Left ventricle myocardium inferior (tissue), 1 donor: ENCODE results near the gene IL12RB1. TPM values are rescaled to one million over a fixed set of nuclear protein-coding genes. Genes with fewer than 3 reads are reported as not detected.
"Not testable (repeated sequence)": the region's sequence is repeated elsewhere in the genome, so short reads cannot be mapped to it uniquely, and the experiment has no call there.

Experiments used
- DNase-seq: peaks from one replicate; pipeline ENCODE4 v3.0.0-alpha.2; 2020
- H3K27ac ChIP-seq: fragments of 200-600 bp; replicated peaks from 2 replicates; pipeline ENCODE4 v1.8.0; 2021
- H3K27me3 ChIP-seq: fragments of 200-600 bp; 2 replicates; pipeline ENCODE4 v1.8.0; 2021; ENCODE audit warnings: low read depth
- H3K36me3 ChIP-seq: fragments of 200-600 bp; 2 replicates; pipeline ENCODE4 v1.8.0; 2021
- H3K4me1 ChIP-seq: fragments of 200-600 bp; 2 replicates; pipeline ENCODE4 v1.8.0; 2021
- H3K4me3 ChIP-seq: fragments of 200-600 bp; 2 replicates; pipeline ENCODE4 v1.8.0; 2021; ENCODE audit warnings: mild to moderate bottlenecking, moderate library complexity
- H3K9me3 ChIP-seq: fragments of 200-600 bp; replicated peaks from 2 replicates; pipeline ENCODE4 v1.8.0; 2021
- intact Hi-C: fragments of 100-400 bp; cut with micrococcal nuclease; formaldehyde crosslinking; loops from one replicate; pipeline ENCODE4 v1.11.0; 2022
- total RNA-seq: library from RNA; stranded (reverse); fragmentation: NEBNext Ultra II Directional; extraction: Animal tissue kit (Norgen Biotek cat#: 25700); gene quantifications from one replicate; pipeline ENCODE4 v1.2.1, GENCODE V29; 2021
- TF ChIP-seq, protein P1 (sequence below): fragments of 200-600 bp; IDR thresholded peaks from 2 replicates; pipeline ENCODE4 v1.8.0; 2021; ENCODE audit warnings: antibody characterized with exemption, mild to moderate bottlenecking, borderline replicate concordance
- donor health status: DM: no; HTN: yes; CAD: no; lungs with severe emphysema.

The IL12RB1 gene
- total RNA-seq, 1 donor from 2014 or later: 0.44 TPM

DNA sequence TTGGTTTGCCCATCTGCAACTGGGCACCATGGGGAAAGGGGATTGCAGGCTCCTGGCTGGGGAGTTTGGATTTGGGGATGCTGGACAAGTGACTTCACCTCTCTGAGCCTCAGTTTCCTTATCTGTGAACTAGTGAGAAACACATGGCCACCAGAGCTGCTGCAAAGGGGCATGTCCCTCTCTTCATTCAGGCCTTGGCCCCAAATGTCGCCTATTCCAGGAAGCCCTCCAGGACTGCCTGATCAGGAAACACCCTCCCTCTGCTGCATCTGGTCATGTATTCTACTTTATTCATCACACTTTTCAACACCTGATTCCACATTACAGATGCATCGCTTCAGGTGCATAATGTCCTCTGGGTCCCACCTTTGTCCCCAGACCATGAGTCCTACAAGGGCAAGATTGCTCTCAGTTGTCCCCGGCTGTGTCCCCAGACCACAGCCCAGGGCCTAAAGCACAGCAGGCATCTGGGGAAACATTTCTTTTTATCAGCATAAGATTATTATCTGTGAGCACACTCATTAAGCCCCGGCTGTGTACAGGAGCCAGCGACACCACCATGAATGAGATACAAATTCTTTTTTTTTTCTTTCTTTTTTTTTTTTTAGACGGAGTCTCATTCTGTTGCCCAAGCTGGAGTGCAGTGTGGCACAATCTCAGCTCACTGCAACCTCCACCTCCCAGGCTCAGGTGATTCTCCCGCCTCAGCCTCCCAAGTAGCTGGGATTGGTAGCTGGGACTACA lies 41.3 kb downstream of the IL12RB1 start:
- peaks cover 11% of the 10 kb centered on the region for H3K9me3 ChIP-seq
- H3K4me1 ChIP-seq: peaks cover 45% of the 10 kb centered on the region
- no peaks in the 10 kb centered on the region for H3K36me3 ChIP-seq
- H3K27me3 ChIP-seq: no peaks in the 10 kb centered on the region
- peak overlapping the region; percentile 88 for H3K27ac ChIP-seq
- no peak for DNase-seq
- TF ChIP-seq, protein P1, sequence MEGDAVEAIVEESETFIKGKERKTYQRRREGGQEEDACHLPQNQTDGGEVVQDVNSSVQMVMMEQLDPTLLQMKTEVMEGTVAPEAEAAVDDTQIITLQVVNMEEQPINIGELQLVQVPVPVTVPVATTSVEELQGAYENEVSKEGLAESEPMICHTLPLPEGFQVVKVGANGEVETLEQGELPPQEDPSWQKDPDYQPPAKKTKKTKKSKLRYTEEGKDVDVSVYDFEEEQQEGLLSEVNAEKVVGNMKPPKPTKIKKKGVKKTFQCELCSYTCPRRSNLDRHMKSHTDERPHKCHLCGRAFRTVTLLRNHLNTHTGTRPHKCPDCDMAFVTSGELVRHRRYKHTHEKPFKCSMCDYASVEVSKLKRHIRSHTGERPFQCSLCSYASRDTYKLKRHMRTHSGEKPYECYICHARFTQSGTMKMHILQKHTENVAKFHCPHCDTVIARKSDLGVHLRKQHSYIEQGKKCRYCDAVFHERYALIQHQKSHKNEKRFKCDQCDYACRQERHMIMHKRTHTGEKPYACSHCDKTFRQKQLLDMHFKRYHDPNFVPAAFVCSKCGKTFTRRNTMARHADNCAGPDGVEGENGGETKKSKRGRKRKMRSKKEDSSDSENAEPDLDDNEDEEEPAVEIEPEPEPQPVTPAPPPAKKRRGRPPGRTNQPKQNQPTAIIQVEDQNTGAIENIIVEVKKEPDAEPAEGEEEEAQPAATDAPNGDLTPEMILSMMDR: no peak
- intact Hi-C loops: loop anchor here (5.0 kb wide), 1 partner anchor 38 kb away; the partner anchor contains the start of gene ARRDC2
- peak overlapping the region; percentile 62 for H3K4me3 ChIP-seq

- H3K9me3 ChIP-seq: peaks cover 12% of the 10 kb centered on the region
- no peaks in the 10 kb centered on the region for H3K36me3 ChIP-seq
- intact Hi-C loops: loop anchor here (5.0 kb wide), 1 partner anchor 38 kb away; the partner anchor contains the start of gene ARRDC2
- peaks cover 39% of the 10 kb centered on the region for H3K4me1 ChIP-seq
- peak overlapping the region; percentile 62 for H3K4me3 ChIP-seq
- peak overlapping the region; percentile 88 for H3K27ac ChIP-seq
- peak; percentile 74 for DNase-seq
- TF ChIP-seq, protein P1: no peak
- no peaks in the 10 kb centered on the region for H3K27me3 ChIP-seq
These were observed 41.9 kb downstream of the IL12RB1 start for GRCh38 chr19:18044825-18045304.

DNA sequence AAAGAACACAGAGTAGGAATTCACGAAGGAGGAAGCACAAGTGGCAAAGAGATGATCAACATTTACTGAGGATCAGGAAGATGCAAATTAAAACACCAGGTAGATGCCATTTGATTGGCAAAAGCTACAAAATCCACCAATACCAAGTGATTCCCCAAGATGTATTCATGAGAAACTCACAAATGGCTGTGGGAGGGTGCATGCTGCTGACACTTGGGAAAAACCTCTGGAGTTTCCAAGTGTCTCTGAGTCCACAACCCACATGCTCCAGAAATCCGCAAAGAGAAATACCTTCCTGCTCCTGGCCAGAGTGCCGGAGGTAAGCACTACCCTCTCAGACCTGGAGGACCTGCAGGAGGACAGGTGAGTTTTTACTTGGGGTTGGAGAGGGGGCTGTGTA lies 43.1 kb downstream of the IL12RB1 start:
- TF ChIP-seq, protein P1: no peak
- no peak overlapping the region for H3K4me3 ChIP-seq
- intact Hi-C loops: no loop called here
- H3K27me3 ChIP-seq: no peaks in the 10 kb centered on the region
- peaks cover 27% of the 10 kb centered on the region for H3K4me1 ChIP-seq
- H3K9me3 ChIP-seq: peaks cover 12% of the 10 kb centered on the region
- H3K27ac ChIP-seq: no peak overlapping the region
- no peaks in the 10 kb centered on the region for H3K36me3 ChIP-seq
- no peak for DNase-seq

DNA sequence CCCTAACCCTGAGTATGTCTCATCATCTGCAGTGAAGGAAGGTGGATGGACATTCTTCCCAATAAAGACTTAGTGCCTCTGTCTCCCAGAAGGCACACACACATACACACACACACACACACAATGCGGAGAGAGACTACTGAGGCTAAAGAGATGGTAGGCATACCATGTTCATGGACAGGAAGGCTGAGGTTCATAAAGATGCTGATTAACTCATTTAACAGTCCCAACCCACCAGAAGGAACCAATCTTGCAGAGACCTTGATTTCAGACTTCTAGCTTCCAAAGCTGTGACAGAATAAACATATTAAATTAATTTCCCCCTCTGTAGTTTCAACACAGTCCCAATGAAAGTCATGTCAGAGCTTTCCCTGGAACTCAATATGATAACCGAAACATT lies 45.7 kb downstream of the IL12RB1 start:
- intact Hi-C loops: no loop called here
- TF ChIP-seq, protein P1: no peak
- no peaks in the 10 kb centered on the region for H3K36me3 ChIP-seq

DNA sequence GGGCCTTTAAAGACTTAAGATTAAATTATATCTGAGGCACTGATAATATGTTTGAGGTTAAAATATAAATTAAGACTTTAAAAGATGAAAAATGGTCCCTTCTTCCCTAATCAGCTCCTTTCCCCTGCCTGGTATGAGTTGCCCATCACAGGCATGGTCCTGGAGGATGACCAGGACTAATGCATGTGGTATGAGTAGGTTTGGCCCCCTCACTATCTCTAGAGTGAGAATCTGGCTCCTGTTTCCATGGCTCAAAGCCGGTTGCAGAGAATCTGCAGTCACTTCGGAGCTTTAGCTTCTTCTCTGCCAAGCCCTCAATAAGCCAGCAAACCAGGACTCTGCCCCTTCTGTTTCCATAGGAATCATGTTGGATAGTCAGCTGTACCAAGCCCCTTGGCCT lies 54.6 kb downstream of the IL12RB1 start:
- H3K4me3 ChIP-seq, H3K27me3 ChIP-seq, H3K9me3 ChIP-seq, intact Hi-C loops, DNase-seq, H3K36me3 ChIP-seq, H3K27ac ChIP-seq: not testable (repeated sequence)
- peaks cover 16% of the 10 kb centered on the region for H3K4me1 ChIP-seq

More for the DNA sequence above, 45.7 kb downstream of the IL12RB1 start:
- Histone ChIP-seq H3K4me1 (peaks cover 19% of the 10 kb centered on the region), H3K9me3 (peaks cover 12% of the 10 kb centered on the region), H3K4me3 (no peak overlapping the region), H3K27me3 (no peaks in the 10 kb centered on the region), H3K27ac (no peak overlapping the region)
- DNase-seq: no peak

DNA sequence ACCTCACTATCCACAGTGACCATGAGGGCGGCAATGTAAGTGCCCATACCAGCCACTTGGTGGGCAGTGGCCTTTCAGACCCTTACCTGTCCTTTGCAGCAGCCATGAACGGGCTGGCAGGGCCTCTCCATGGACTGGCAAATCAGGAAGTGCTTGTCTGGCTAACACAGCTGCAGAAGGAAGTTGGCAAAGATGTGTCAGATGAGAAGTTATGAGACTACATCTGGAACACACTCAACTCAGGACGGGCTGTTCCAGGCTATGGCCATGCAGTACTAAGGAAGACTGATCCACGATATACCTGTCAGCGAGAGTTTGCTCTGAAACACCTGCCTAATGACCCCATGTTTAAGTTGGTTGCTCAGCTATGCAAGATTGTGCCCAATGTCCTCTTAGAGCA lies 55.3 kb downstream of the IL12RB1 start:
- H3K4me3 ChIP-seq, intact Hi-C loops, H3K27ac ChIP-seq, H3K9me3 ChIP-seq, DNase-seq, H3K36me3 ChIP-seq, H3K27me3 ChIP-seq: not testable (repeated sequence)
- peaks cover 16% of the 10 kb centered on the region for H3K4me1 ChIP-seq
